HFFc6 (cell line): Measurements from ENCODE around the gene DUSP9. TPM values are rescaled to one million over a fixed set of nuclear protein-coding genes. Genes with fewer than 3 reads are reported as not detected.
"Not testable (repeated sequence)": the region's sequence is repeated elsewhere in the genome, so short reads cannot be mapped to it uniquely, and the experiment has no call there.

ENCODE experiments used
- DNase-seq: peaks from one replicate; pipeline ENCODE4 v3.0.0-alpha.2; 2018
- H3K27ac Mint-ChIP-seq: 2 replicates; pipeline ENCODE4 v1.8.0; 2020; ENCODE audit warnings: mild to moderate bottlenecking, mixed read lengths
- H3K27me3 Mint-ChIP-seq: 2 replicates; pipeline ENCODE4 v1.8.0; 2021; ENCODE audit warnings: mild to moderate bottlenecking, moderate library complexity, mixed read lengths; ENCODE audit not compliant: insufficient read depth
- H3K36me3 Mint-ChIP-seq: 2 replicates; pipeline ENCODE4 v1.8.0; 2021; ENCODE audit warnings: low read depth, mixed read lengths
- H3K4me1 Mint-ChIP-seq: 2 replicates; pipeline ENCODE4 v1.8.0; 2020; ENCODE audit warnings: low read depth, mixed read lengths
- H3K4me3 Mint-ChIP-seq: 2 replicates; pipeline ENCODE4 v1.8.0; 2020; ENCODE audit warnings: mild to moderate bottlenecking, moderate library complexity, mixed read lengths
- H3K9me3 Mint-ChIP-seq: 2 replicates; pipeline ENCODE4 v1.8.0; 2020; ENCODE audit warnings: mild to moderate bottlenecking, mixed read lengths
- total RNA-seq, 6 experiments: library from RNA; stranded (reverse); fragmentation: NEBNext Ultra II Directional; extraction: Animal tissue kit (Norgen Biotek cat#: 25700); gene quantifications; 2 replicates in 1 of 6; 3 replicates in 5 of 6; pipeline ENCODE4 v1.2.3, GENCODE V29; 2021
- TF ChIP-seq, protein P1 (sequence below): fragments of 200-600 bp; sonication (generic); IDR thresholded peaks from 2 replicates; pipeline ENCODE4 v1.5.0; 2021; ENCODE audit warnings: antibody characterized with exemption, mild to moderate bottlenecking

Gene DUSP9
- total RNA-seq, 6 experiments from 2014 or later: not detected

GRCh38 chrX:153673428-153674218, 26.6 kb downstream of the DUSP9 start, which contains the start of gene PNCK:
PNCK (minus strand) TSS chrX:153673813; CDS start chrX:153673076, 737 bp downstream.
- H3K4me3 Mint-ChIP-seq: no peak within 1 kb of the TSS
- H3K27ac Mint-ChIP-seq: no peak within 1 kb of the TSS
- DNase-seq: no peak
- TF ChIP-seq, protein P1, sequence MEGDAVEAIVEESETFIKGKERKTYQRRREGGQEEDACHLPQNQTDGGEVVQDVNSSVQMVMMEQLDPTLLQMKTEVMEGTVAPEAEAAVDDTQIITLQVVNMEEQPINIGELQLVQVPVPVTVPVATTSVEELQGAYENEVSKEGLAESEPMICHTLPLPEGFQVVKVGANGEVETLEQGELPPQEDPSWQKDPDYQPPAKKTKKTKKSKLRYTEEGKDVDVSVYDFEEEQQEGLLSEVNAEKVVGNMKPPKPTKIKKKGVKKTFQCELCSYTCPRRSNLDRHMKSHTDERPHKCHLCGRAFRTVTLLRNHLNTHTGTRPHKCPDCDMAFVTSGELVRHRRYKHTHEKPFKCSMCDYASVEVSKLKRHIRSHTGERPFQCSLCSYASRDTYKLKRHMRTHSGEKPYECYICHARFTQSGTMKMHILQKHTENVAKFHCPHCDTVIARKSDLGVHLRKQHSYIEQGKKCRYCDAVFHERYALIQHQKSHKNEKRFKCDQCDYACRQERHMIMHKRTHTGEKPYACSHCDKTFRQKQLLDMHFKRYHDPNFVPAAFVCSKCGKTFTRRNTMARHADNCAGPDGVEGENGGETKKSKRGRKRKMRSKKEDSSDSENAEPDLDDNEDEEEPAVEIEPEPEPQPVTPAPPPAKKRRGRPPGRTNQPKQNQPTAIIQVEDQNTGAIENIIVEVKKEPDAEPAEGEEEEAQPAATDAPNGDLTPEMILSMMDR: no peak
- no peaks in the 10 kb centered on the region; the same call in 1 of the 2 replicates for H3K9me3 Mint-ChIP-seq
- H3K27me3 Mint-ChIP-seq: peaks cover 14% of the 10 kb centered on the region
- no peaks in the 10 kb centered on the region for H3K4me1 Mint-ChIP-seq
- H3K36me3 Mint-ChIP-seq: no peaks in the 10 kb centered on the region

- peaks cover 14% of the 10 kb centered on the region for H3K27me3 Mint-ChIP-seq
- H3K9me3 Mint-ChIP-seq: no peaks in the 10 kb centered on the region; the same call in 1 of the 2 replicates
- TF ChIP-seq, protein P1: no peak
- H3K36me3 Mint-ChIP-seq: no peaks in the 10 kb centered on the region
- no peak overlapping the region for H3K27ac Mint-ChIP-seq
- no peak overlapping the region for H3K4me3 Mint-ChIP-seq
- DNase-seq: no peak
- H3K4me1 Mint-ChIP-seq: no peaks in the 10 kb centered on the region
Measured at GRCh38 chrX:153674219-153674851, 27.3 kb downstream of the DUSP9 start.

GRCh38 chrX:153681175-153681574, 34.2 kb downstream of the DUSP9 start:
- Mint-ChIP-seq H3K27ac (no peak overlapping the region), H3K9me3 (0 out of 2 replicates have a peak, but pooled peaks cover 4% of the 10 kb centered on the region), H3K4me3 (no peak overlapping the region), H3K36me3 (no peaks in the 10 kb centered on the region), H3K27me3 (peaks cover 10% of the 10 kb centered on the region; the same call in 1 of the 2 replicates), H3K4me1 (no peaks in the 10 kb centered on the region)
- TF ChIP-seq, protein P1: no peak
- DNase-seq: no peak

- H3K4me3 Mint-ChIP-seq, H3K4me1 Mint-ChIP-seq, H3K27me3 Mint-ChIP-seq, DNase-seq, H3K27ac Mint-ChIP-seq, H3K36me3 Mint-ChIP-seq, H3K9me3 Mint-ChIP-seq: not testable (repeated sequence)
Measured at GRCh38 chrX:153683486-153683885, 36.5 kb downstream of the DUSP9 start.

DNA sequence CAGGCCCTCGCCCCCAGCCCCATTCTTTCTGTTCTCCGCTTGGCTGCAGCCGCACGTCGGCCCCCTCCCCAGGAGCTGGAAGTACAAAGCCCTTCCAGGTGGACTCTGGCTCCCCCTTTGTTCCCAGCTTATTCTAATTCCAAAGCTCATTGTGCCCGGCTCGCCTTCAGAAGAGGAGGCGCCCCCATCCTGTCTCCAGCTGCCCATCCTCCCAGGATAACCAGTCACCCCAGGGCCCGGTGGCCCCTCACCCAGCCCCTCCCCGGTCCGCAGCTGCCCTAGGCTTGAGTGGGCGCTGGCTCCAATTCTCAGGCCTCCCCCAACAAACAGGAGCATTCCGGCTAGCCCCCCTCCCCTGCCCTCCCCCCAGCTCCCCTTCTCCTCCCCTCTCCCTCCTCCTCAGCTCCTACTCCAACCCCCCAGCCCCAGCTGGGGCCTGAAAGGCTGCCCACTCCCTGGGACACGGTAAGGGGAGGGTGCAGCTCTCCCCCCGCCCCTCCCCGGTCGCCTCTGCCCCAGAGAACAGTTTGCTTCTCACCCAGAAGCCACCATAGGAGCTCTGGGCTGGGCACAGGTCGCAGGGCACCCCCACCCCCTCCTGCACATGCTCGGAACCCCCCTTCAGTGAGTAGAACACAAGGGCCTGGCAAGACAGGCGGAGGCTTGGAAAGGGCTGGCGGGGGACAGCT, 37.6 kb downstream of the DUSP9 start:
- Mint-ChIP-seq H3K9me3 (0 out of 2 replicates have a peak, but pooled peaks cover 4% of the 10 kb centered on the region), H3K27me3 (peaks cover 4% of the 10 kb centered on the region; the same call in 1 of the 2 replicates)

More for the DNA sequence above, 37.6 kb downstream of the DUSP9 start:
- DNase-seq: no peak
- Mint-ChIP-seq H3K36me3 (no peaks in the 10 kb centered on the region), H3K4me1 (no peaks in the 10 kb centered on the region), H3K27ac (no peak overlapping the region), H3K4me3 (no peak overlapping the region)
- TF ChIP-seq, protein P1: no peak
